Urinary bladder (tissue), 4 donors: ENCODE results near the gene PHF5A. TPM values are rescaled to one million over a fixed set of nuclear protein-coding genes. Genes with fewer than 3 reads are reported as not detected.
"Not testable (repeated sequence)": the region's sequence is repeated elsewhere in the genome, so short reads cannot be mapped to it uniquely, and the experiment has no call there.

Experiments
- DNase-seq: peaks from one replicate; pipeline ENCODE4 v3.0.0-alpha.2; 2015; ENCODE audit errors: extremely low spot score
- H3K27ac ChIP-seq: one replicate; pipeline ENCODE4 v1.5.1; 2013; ENCODE audit warnings: low read depth, mild to moderate bottlenecking, moderate library complexity
- H3K36me3 ChIP-seq: one replicate; pipeline ENCODE4 v1.6.1; 2013; ENCODE audit warnings: mild to moderate bottlenecking, moderate library complexity; ENCODE audit not compliant: insufficient read depth
- H3K4me1 ChIP-seq: one replicate; pipeline ENCODE4 v1.6.1; 2013; ENCODE audit warnings: mild to moderate bottlenecking, moderate library complexity; ENCODE audit not compliant: insufficient read depth
- H3K4me3 ChIP-seq: one replicate; pipeline ENCODE4 v1.5.1; 2013; ENCODE audit warnings: low read depth, low read length
- WGBS: extraction: QIAGEN DNeasy Blood & Tissue Kit; methylation state at CpG from one replicate; pipeline ENCODE4 v1.1.7; 2013; 5-methylcytosine and 5-hydroxymethylcytosine counted together
- polyA plus RNA-seq: library from polyadenylated mRNA; stranded (reverse); fragments of 200-250 nt; gene quantifications from one replicate; pipeline ENCODE4 v1.2.3, GENCODE V29; 2013
- total RNA-seq: library from RNA; depleted of rRNA; stranded (reverse); fragments of >200 nt; gene quantifications from one replicate; pipeline ENCODE4 v1.2.3, GENCODE V29; 2014
- donor health status: healthy with polysubstance abuse.
- donor health status: healthy.

Gene PHF5A
- total and polyA plus RNA-seq, 2 donors: 37.3 to 38.1 TPM

- no peak overlapping the region for H3K4me3 ChIP-seq
- no peak overlapping the region for H3K27ac ChIP-seq
- no peak for DNase-seq
- H3K36me3 ChIP-seq: no peaks in the 10 kb centered on the region
- 42% methylated on average over 7 of the region's 7 CpGs for WGBS
- no peaks in the 10 kb centered on the region for H3K4me1 ChIP-seq
Measured at GRCh38 chr22:41480397-41480735, 11.9 kb upstream of the PHF5A start.

- Histone ChIP-seq H3K4me1 (no peaks in the 10 kb centered on the region), H3K36me3 (no peaks in the 10 kb centered on the region), H3K4me3 (no peak overlapping the region), H3K27ac (no peak overlapping the region)
- no peak for DNase-seq
- 69% methylated on average over 6 of the region's 6 CpGs for WGBS
Measured at GRCh38 chr22:41479671-41480396, 11.3 kb upstream of the PHF5A start.

GRCh38 chr22:41478891-41479521 lies 10.5 kb upstream of the PHF5A start:
- 86% methylated on average over 7 of the region's 7 CpGs for WGBS
- no peak for DNase-seq
- H3K4me3 ChIP-seq: no peak overlapping the region
- H3K27ac ChIP-seq: no peak overlapping the region
- H3K36me3 ChIP-seq: no peaks in the 10 kb centered on the region
- no peaks in the 10 kb centered on the region for H3K4me1 ChIP-seq

GRCh38 chr22:41478473-41478872 lies 10.0 kb upstream of the PHF5A start:
- Histone ChIP-seq H3K4me3 (no peak overlapping the region), H3K27ac (no peak overlapping the region), H3K36me3 (no peaks in the 10 kb centered on the region), H3K4me1 (no peaks in the 10 kb centered on the region)
- 92% methylated on average over 2 of the region's 2 CpGs for WGBS
- no peak for DNase-seq

GRCh38 chr22:41474872-41475451 lies 6.5 kb upstream of the PHF5A start:
- no peaks in the 10 kb centered on the region for H3K4me1 ChIP-seq
- no peak overlapping the region for H3K27ac ChIP-seq
- WGBS: 95% methylated on average over 6 of the region's 6 CpGs

GRCh38 chr22:41471568-41471967 lies 3.1 kb upstream of the PHF5A start:
- no peak overlapping the region for H3K4me3 ChIP-seq
- no peaks in the 10 kb centered on the region for H3K36me3 ChIP-seq
- no peak for DNase-seq
- no peak overlapping the region for H3K27ac ChIP-seq
- 85% methylated on average over 2 of the region's 2 CpGs for WGBS
- peaks cover 3% of the 10 kb centered on the region for H3K4me1 ChIP-seq

More at GRCh38 chr22:41474872-41475451, 6.5 kb upstream of the PHF5A start:
- H3K36me3 ChIP-seq: no peaks in the 10 kb centered on the region
- DNase-seq: no peak
- H3K4me3 ChIP-seq: no peak overlapping the region

- WGBS: 86% methylated on average over 2 of the region's 2 CpGs
- Histone ChIP-seq H3K4me3 (no peak overlapping the region), H3K36me3 (no peaks in the 10 kb centered on the region), H3K4me1 (peaks cover 3% of the 10 kb centered on the region), H3K27ac (no peak overlapping the region)
- no peak for DNase-seq
Measured at GRCh38 chr22:41470886-41471285, 2.4 kb upstream of the PHF5A start.

- H3K4me1 ChIP-seq: peaks cover 3% of the 10 kb centered on the region
Measured at GRCh38 chr22:41469218-41469851, 843 bp upstream of the PHF5A start.

GRCh38 chr22:41461901-41462300 lies 6.6 kb downstream of the PHF5A start:
- Histone ChIP-seq H3K27ac (no peak overlapping the region), H3K4me1 (no peaks in the 10 kb centered on the region), H3K4me3 (no peak overlapping the region), H3K36me3 (no peaks in the 10 kb centered on the region)
- WGBS: 91% methylated on average over 4 of the region's 4 CpGs
- no peak for DNase-seq

More at GRCh38 chr22:41469218-41469851, 843 bp upstream of the PHF5A start:
- WGBS: 1% methylated on average over 30 of the region's 30 CpGs
- DNase-seq: no peak
- H3K4me3 ChIP-seq: peak overlapping the region; percentile 85
- peak overlapping the region; percentile 94 for H3K27ac ChIP-seq
- H3K36me3 ChIP-seq: no peaks in the 10 kb centered on the region

GRCh38 chr22:41460071-41460470 lies 8.4 kb downstream of the PHF5A start:
- H3K4me1 ChIP-seq, DNase-seq, H3K4me3 ChIP-seq, H3K36me3 ChIP-seq, H3K27ac ChIP-seq: not testable (repeated sequence)
- 80% methylated on average over 5 of the region's 5 CpGs for WGBS

GRCh38 chr22:41459431-41459830 lies 9.1 kb downstream of the PHF5A start:
- Histone ChIP-seq H3K4me3 (no peak overlapping the region), H3K4me1 (no peaks in the 10 kb centered on the region), H3K36me3 (no peaks in the 10 kb centered on the region), H3K27ac (no peak overlapping the region)
- 66% methylated on average over 1 of the region's 1 CpG for WGBS
- DNase-seq: no peak

- Histone ChIP-seq H3K4me1 (no peaks in the 10 kb centered on the region), H3K36me3 (no peaks in the 10 kb centered on the region), H3K27ac (no peak overlapping the region), H3K4me3 (no peak overlapping the region)
- WGBS: 89% methylated on average over 7 of the region's 7 CpGs
- DNase-seq: no peak
Measured at GRCh38 chr22:41458161-41458728, 10.2 kb downstream of the PHF5A start.

- H3K4me3 ChIP-seq: peak overlapping the region; percentile 60
- peak; percentile 100 for DNase-seq
- H3K36me3 ChIP-seq: no peaks in the 10 kb centered on the region
- H3K27ac ChIP-seq: peak overlapping the region; percentile 97
- under 1% methylated on average over 28 of the region's 28 CpGs for WGBS
- H3K4me1 ChIP-seq: no peaks in the 10 kb centered on the region
Measured at GRCh38 chr22:41448189-41448808, 20.2 kb downstream of the PHF5A start.
